Mesenchymal stem cell (in vitro differentiated cells and primary cell): Measurements from ENCODE around the gene LYPD3.
"Not testable (repeated sequence)": the region's sequence is repeated elsewhere in the genome, so short reads cannot be mapped to it uniquely, and the experiment has no call there.

Source experiments
- DNase-seq: peaks from one replicate; pipeline ENCODE4 v3.0.0-alpha.2; 2013
- H2AFZ ChIP-seq: one replicate; pipeline ENCODE4 v1.6.1; 2013; ENCODE audit warnings: low read depth, mild to moderate bottlenecking, control low read depth, inconsistent platforms, low read length, moderate library complexity
- H2AK5ac ChIP-seq: 2 replicates; pipeline ENCODE4 v1.6.1; 2013; ENCODE audit warnings: low read length, moderate library complexity, mild to moderate bottlenecking, inconsistent platforms; ENCODE audit not compliant: severe bottlenecking
- H2BK120ac ChIP-seq: one replicate; pipeline ENCODE4 v1.6.1; 2013; ENCODE audit warnings: low read depth, mild to moderate bottlenecking, inconsistent platforms, low read length, moderate library complexity
- H2BK12ac ChIP-seq, 2 experiments: one replicate each; pipeline ENCODE4 v1.6.1; 2013; ENCODE audit warnings: inconsistent platforms in 2 of 2, low read length in 2 of 2, mild to moderate bottlenecking in 2 of 2, moderate library complexity in 2 of 2, control low read depth in 1 of 2
- H2BK15ac ChIP-seq: one replicate; pipeline ENCODE4 v1.6.1; 2013; ENCODE audit warnings: mild to moderate bottlenecking, low read depth, inconsistent platforms; ENCODE audit not compliant: poor library complexity, severe bottlenecking
- H2BK5ac ChIP-seq: 2 replicates; pipeline ENCODE4 v1.6.1; 2013; ENCODE audit warnings: low read depth, mild to moderate bottlenecking, low read length, control low read depth, inconsistent platforms; ENCODE audit not compliant: poor library complexity, severe bottlenecking
- H3K14ac ChIP-seq, 2 experiments: one replicate each; pipeline ENCODE4 v1.6.1; 2013; ENCODE audit warnings: inconsistent platforms in 2 of 2, low read length in 2 of 2, control low read depth in 1 of 2, mild to moderate bottlenecking in 1 of 2, moderate library complexity in 1 of 2
- H3K18ac ChIP-seq, 2 experiments: one replicate each; pipeline ENCODE4 v1.6.1; 2013; ENCODE audit warnings: inconsistent platforms in 2 of 2, low read length in 2 of 2, control low read depth in 1 of 2, low read depth in 1 of 2, mild to moderate bottlenecking in 1 of 2
- H3K23ac ChIP-seq, 2 experiments: one replicate each; pipeline ENCODE4 v1.6.1; 2013; ENCODE audit warnings: inconsistent platforms in 2 of 2, low read length in 2 of 2, mild to moderate bottlenecking in 2 of 2, moderate library complexity in 2 of 2, control low read depth in 1 of 2
- H3K27ac ChIP-seq: 2 replicates; pipeline ENCODE4 v1.5.1; 2013; ENCODE audit warnings: mild to moderate bottlenecking, moderate library complexity, low read length, control low read depth, inconsistent platforms; ENCODE audit not compliant: poor library complexity, severe bottlenecking
- H3K27me3 ChIP-seq, 2 experiments: 2 replicates each; pipeline versions ENCODE4 v1.6.1 to v1.7.0; 2013; ENCODE audit warnings: low read length in 2 of 2, mild to moderate bottlenecking in 2 of 2, moderate library complexity in 2 of 2, control low read depth in 1 of 2, inconsistent platforms in 1 of 2; ENCODE audit not compliant: control insufficient read depth in 1 of 2, insufficient read depth in 1 of 2
- H3K36me3 ChIP-seq, 2 experiments: 2 replicates each; pipeline versions ENCODE4 v1.6.1 to v1.7.0; 2013; ENCODE audit warnings: low read length in 2 of 2, control low read depth in 1 of 2, inconsistent platforms in 1 of 2, low read depth in 1 of 2, mild to moderate bottlenecking in 1 of 2; ENCODE audit not compliant: insufficient read depth in 2 of 2, control insufficient read depth in 1 of 2
- H3K4ac ChIP-seq, 2 experiments: one replicate each; pipeline ENCODE4 v1.6.1; 2013; ENCODE audit warnings: inconsistent platforms in 2 of 2, low read length in 2 of 2, mild to moderate bottlenecking in 2 of 2, moderate library complexity in 2 of 2, control low read depth in 1 of 2, low read depth in 1 of 2
- H3K4me1 ChIP-seq: 2 replicates; pipeline ENCODE4 v1.6.1; 2013; ENCODE audit warnings: low read depth, low read length, control low read depth; ENCODE audit not compliant: control insufficient read depth, insufficient read depth
- H3K4me2 ChIP-seq: 2 replicates; pipeline ENCODE4 v1.6.1; 2013; ENCODE audit warnings: low read length, mild to moderate bottlenecking, inconsistent platforms; ENCODE audit not compliant: poor library complexity, severe bottlenecking
- H3K4me3 ChIP-seq, 2 experiments: 2 replicates each; pipeline versions ENCODE4 v1.5.1 to v1.7.0; 2013; ENCODE audit warnings: low read length in 2 of 2, mild to moderate bottlenecking in 2 of 2, control low read depth in 1 of 2, low read depth in 1 of 2; ENCODE audit not compliant: insufficient read depth in 1 of 2
- H3K79me1 ChIP-seq: replicated peaks from 2 replicates; pipeline ENCODE4 v1.6.1; 2013; ENCODE audit warnings: mild to moderate bottlenecking, control low read depth, low read length, inconsistent platforms; ENCODE audit not compliant: poor library complexity, severe bottlenecking
- H3K9ac ChIP-seq: 2 replicates; pipeline ENCODE4 v1.7.0; 2013; ENCODE audit warnings: mild to moderate bottlenecking, low read length, moderate library complexity
- H3K9me3 ChIP-seq: 2 replicates; pipeline ENCODE4 v1.7.0; 2013; ENCODE audit warnings: mild to moderate bottlenecking, low read length; ENCODE audit not compliant: control insufficient read depth
- H4K8ac ChIP-seq: one replicate; pipeline ENCODE4 v1.6.1; 2013; ENCODE audit warnings: inconsistent platforms, mild to moderate bottlenecking, low read length, moderate library complexity
- H4K91ac ChIP-seq: one replicate; pipeline ENCODE4 v1.6.1; 2013; ENCODE audit warnings: mild to moderate bottlenecking, low read length, inconsistent platforms
- WGBS: methylation state at CpG from one replicate; pipeline ENCODE4 v1.1.7; 2013; ENCODE audit warnings: mixed read lengths; 5-methylcytosine and 5-hydroxymethylcytosine counted together

LYPD3 gene

DNA sequence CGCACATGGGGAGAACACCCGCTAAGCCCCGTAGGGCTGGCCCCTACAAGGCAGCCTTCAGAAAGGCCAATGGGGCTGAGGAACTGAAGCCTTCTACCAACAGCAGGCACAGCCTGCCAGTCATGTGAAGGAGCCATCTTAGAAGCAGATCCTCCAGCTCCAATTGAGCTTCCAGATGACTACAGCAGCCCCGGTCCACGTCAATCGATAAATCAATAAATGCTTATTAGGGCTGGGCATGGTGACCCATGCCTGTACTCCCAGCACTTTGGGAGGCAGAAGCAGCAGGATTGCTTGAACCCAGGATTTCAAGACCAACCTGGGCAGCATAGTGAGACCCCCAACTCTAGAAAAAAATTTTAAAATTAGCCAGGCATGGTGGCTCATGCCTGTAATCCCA, 27.7 kb downstream of the LYPD3 start:
- Histone ChIP-seq H3K18ac (no peak overlapping the region), H3K4ac (no peak overlapping the region), H3K27ac (no peak overlapping the region), H4K91ac (no peak overlapping the region), H3K27me3 (peaks cover 0 to 13% of the 10 kb centered on the region in 2 experiments), H2BK12ac (no peak overlapping the region), H3K23ac (no peak overlapping the region), H3K4me2 (no peak overlapping the region), H3K9ac (no peak overlapping the region), H2BK5ac (no peak overlapping the region), H4K8ac (no peak overlapping the region), H2BK15ac (no peak overlapping the region), H3K79me1 (no peaks in the 10 kb centered on the region), H3K14ac (no peak overlapping the region), H3K4me3 (no peak overlapping the region), H3K9me3 (peaks cover 5% of the 10 kb centered on the region), H2AFZ (no peak overlapping the region), H2AK5ac (no peak overlapping the region), H3K4me1 (no peaks in the 10 kb centered on the region), H3K36me3 (no peaks in the 10 kb centered on the region), H2BK120ac (no peak overlapping the region)
- WGBS, result 95% methylated on average over 6 of the region's 6 CpGs
- DNase-seq, result no peak

DNA sequence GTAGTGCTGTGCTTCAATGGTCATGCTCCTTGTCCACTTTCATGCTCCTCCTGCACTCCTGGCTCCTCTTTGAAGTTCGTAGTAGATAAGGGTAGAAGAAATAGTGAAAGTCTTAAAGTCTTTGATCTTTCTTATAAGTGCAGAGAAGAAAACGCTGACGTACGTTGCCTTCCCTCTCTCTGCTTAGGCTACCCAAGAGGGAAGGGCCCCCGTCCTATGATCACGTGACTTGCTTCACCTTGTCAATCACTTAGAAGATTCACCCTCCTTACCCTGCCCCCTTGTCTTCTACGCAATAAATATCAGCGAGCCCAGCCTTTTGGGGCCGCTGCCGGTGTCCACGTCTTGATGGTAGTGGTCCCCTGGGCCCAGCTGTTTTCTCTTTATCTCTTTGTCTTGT, 28.1 kb downstream of the LYPD3 start:
- not testable (repeated sequence) for H4K8ac ChIP-seq, H3K79me1 ChIP-seq, H3K9me3 ChIP-seq, H3K36me3 ChIP-seq, H2AK5ac ChIP-seq, H3K14ac ChIP-seq, H3K4me2 ChIP-seq, H2BK12ac ChIP-seq, H3K4me1 ChIP-seq, H3K4ac ChIP-seq, H2BK120ac ChIP-seq, DNase-seq, H3K4me3 ChIP-seq, H2BK15ac ChIP-seq, H3K27ac ChIP-seq, H3K23ac ChIP-seq, H2BK5ac ChIP-seq, H4K91ac ChIP-seq, H3K9ac ChIP-seq, H2AFZ ChIP-seq, H3K18ac ChIP-seq
- peaks cover 0 to 13% of the 10 kb centered on the region in 2 experiments for H3K27me3 ChIP-seq
- WGBS, result 80% methylated on average over 10 of the region's 11 CpGs

DNA sequence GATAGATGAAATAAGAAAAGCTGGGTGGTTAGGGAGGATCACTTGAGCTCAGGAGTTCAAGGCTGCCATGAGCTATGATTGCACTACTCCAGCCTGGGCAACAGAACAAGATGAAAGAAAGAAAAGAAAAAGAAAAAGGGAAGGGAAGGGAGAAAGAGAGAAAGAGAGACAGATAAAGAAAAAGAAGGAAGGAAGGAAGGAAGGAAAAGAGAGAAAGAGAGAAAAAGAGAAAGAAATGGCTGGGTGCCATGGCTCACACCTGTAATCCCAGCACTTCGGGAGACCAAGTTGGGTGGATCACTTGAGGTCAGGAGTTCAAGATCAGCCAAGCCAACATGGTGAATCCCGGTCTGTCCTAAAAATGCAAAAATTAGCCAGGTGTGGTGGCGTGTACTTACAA, 29.6 kb downstream of the LYPD3 start:
- Histone ChIP-seq H4K91ac (no peak overlapping the region), H3K4me2 (no peak overlapping the region), H2BK5ac (no peak overlapping the region), H3K79me1 (no peaks in the 10 kb centered on the region), H2BK15ac (no peak overlapping the region), H4K8ac (no peak overlapping the region), H3K18ac (no peak overlapping the region), H3K14ac (no peak overlapping the region), H2BK120ac (no peak overlapping the region), H3K9me3 (peaks cover 5% of the 10 kb centered on the region), H3K36me3 (no peaks in the 10 kb centered on the region), H3K27me3 (peaks cover 0 to 13% of the 10 kb centered on the region in 2 experiments), H3K23ac (no peak overlapping the region), H3K9ac (no peak overlapping the region), H3K4ac (no peak overlapping the region), H3K4me1 (no peaks in the 10 kb centered on the region), H2AK5ac (no peak overlapping the region), H3K4me3 (no peak overlapping the region), H2AFZ (no peak overlapping the region), H2BK12ac (no peak overlapping the region), H3K27ac (no peak overlapping the region)
- 76% methylated on average over 3 of the region's 3 CpGs for WGBS
- DNase-seq, result no peak

DNA sequence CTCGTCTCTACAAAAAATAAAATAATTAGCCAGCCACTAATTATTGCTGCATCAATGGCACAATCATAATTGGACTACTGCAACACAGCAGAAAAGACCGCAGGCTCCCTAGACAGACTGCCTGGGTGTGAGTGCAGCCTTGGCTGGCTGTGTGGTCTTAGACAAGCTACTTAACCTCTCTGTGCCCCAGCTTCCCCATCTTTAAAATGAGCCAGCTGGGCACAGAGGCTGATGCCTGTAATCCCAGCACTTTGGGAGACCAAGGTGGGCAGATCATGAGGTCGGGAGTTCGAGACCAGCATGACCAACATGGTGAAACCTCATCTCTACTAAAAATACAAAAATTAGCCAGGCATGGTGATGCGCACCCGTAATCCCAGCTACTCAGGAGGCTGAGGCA, 31.7 kb downstream of the LYPD3 start:
- Histone ChIP-seq H3K79me1 (no peaks in the 10 kb centered on the region), H3K27ac (no peak overlapping the region), H3K4me1 (no peaks in the 10 kb centered on the region), H3K9me3 (no peaks in the 10 kb centered on the region), H2BK12ac (no peak overlapping the region), H2AFZ (no peak overlapping the region), H3K9ac (no peak overlapping the region), H2BK120ac (no peak overlapping the region), H2AK5ac (no peak overlapping the region), H3K4me3 (no peak overlapping the region), H3K4ac (no peak overlapping the region), H3K23ac (no peak overlapping the region), H3K4me2 (no peak overlapping the region), H3K14ac (no peak overlapping the region), H3K18ac (no peak overlapping the region), H3K36me3 (no peaks in the 10 kb centered on the region), H2BK5ac (no peak overlapping the region), H4K91ac (no peak overlapping the region), H3K27me3 (peaks cover 0 to 5% of the 10 kb centered on the region in 2 experiments), H4K8ac (no peak overlapping the region), H2BK15ac (no peak overlapping the region)
- 81% methylated on average over 5 of the region's 6 CpGs for WGBS
- no peak for DNase-seq
